ENCODE data around the gene PBX1.

GRCh38 chr1:164706606-164706987 lies 147.6 kb downstream of the PBX1 start:
- TF ChIP-seq ETV6 (CRISPR knock-in tag; IDR thresholded peaks at IDR 0.05) (no peak), JAZF1 (CRISPR knock-in tag; IDR thresholded peaks at IDR 0.05) (no peak)
